MCF 10A (cell line): ENCODE results near the gene ALDH3B2. TPM values are rescaled to one million over a fixed set of nuclear protein-coding genes. Genes with fewer than 3 reads are reported as not detected.
"Not testable (repeated sequence)": the region's sequence is repeated elsewhere in the genome, so short reads cannot be mapped to it uniquely, and the experiment has no call there.

ENCODE experiments used
- BruUV-seq: library from RNA; stranded (reverse); fragments of 400-500 nt; replicated peaks from 2 replicates; lab custom pipeline; 2021; lab: Mats Ljungman, UMichigan
- CTCF ChIA-PET: fragments of 300-600 bp; sonication (Branson Sonifier 250); formaldehyde crosslinking; extraction: SDS; loops from one replicate; lab custom pipeline; 2021; ENCODE audit warnings: antibody characterized with exemption, inconsistent platforms; lab: Yijun Ruan, JAX
- POLR2A ChIA-PET: fragments of 300-600, 350-650 bp; sonication (Branson Sonifier 250); formaldehyde crosslinking; extraction: SDS; loops from one replicate; lab custom pipeline; 2020; ENCODE audit warnings: antibody characterized with exemption, inconsistent platforms; lab: Yijun Ruan, JAX
- DNase-seq: peaks from one replicate; pipeline ENCODE4 v3.0.0-alpha.2; 2018; ENCODE audit not compliant: unreplicated experiment
- H3K27ac Mint-ChIP-seq: one replicate; pipeline ENCODE4 v1.8.0; 2022; ENCODE audit warnings: mild to moderate bottlenecking, low read depth, mixed read lengths; ENCODE audit not compliant: unreplicated experiment
- H3K27me3 Mint-ChIP-seq: one replicate; pipeline ENCODE4 v1.8.0; 2022; ENCODE audit warnings: mixed read lengths; ENCODE audit not compliant: insufficient read depth, unreplicated experiment
- H3K36me3 Mint-ChIP-seq: one replicate; pipeline ENCODE4 v1.8.0; 2022; ENCODE audit warnings: mild to moderate bottlenecking, moderate library complexity, mixed read lengths; ENCODE audit not compliant: insufficient read depth, unreplicated experiment
- H3K4me1 Mint-ChIP-seq: one replicate; pipeline ENCODE4 v1.8.0; 2022; ENCODE audit warnings: mixed read lengths; ENCODE audit not compliant: insufficient read depth, unreplicated experiment
- H3K4me3 Mint-ChIP-seq: one replicate; pipeline ENCODE4 v1.8.0; 2022; ENCODE audit warnings: mild to moderate bottlenecking, moderate library complexity, mixed read lengths; ENCODE audit not compliant: unreplicated experiment
- H3K9me3 Mint-ChIP-seq: one replicate; pipeline ENCODE4 v1.8.0; 2022; ENCODE audit warnings: mixed read lengths; ENCODE audit not compliant: unreplicated experiment
- intact Hi-C: fragments of 100-400 bp; cut with micrococcal nuclease; formaldehyde crosslinking; loops from 2 replicates; pipeline ENCODE4 v1.14.1; 2022
- total RNA-seq: library from RNA; stranded (reverse); gene quantifications from 2 replicates; pipeline ENCODE4 v1.2.3, GENCODE V29; 2022
- TF ChIP-seq, protein P1 (sequence below): fragments of 200-600 bp; IDR thresholded peaks from one replicate; pipeline ENCODE4 v1.8.0; 2022; ENCODE audit warnings: antibody characterized with exemption, mild to moderate bottlenecking; ENCODE audit not compliant: unreplicated experiment

Gene ALDH3B2
- total RNA-seq, 1 experiment from 2014 or later: not detected

DNA sequence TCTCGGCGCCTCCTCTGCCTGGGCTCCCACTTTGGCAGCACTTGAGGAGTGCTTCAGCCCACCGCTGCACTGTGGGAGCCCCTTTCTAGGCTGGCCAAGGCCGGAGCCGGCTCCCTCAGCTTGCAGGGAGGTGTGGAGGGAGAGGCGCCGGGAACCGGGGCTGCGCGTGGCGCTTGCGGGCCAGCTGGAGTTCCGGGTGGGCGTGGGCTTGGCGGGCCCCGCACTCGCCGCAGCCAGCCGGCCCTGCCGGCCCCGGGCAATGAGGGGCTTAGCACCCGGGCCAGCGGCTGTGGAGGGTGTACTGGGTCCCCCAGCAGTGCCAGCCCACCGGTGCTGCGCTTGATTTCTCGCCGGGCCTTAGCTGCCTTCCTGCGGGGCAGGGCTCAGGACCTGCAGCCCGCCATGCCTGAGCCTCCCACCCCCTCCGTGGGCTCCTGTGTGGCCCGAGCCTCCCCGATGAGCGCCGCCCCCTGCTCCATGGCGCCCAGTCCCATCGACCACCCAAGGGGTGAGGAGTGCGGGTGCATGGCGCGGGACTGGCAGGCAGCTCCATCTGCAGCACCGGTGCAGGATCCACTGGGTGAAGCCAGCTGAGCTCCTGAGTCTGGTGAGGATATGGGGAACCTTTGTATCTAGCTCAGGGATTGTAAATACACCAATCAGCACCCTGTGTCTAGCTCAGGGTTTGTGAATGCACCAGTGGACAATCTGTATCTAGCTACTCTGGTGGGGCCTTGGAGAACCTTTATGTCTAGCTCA, 55.3 kb downstream of the ALDH3B2 start:
- H3K27me3 Mint-ChIP-seq: peaks cover 19% of the 10 kb centered on the region
- CTCF ChIA-PET: interaction anchor here (0.5 to 0.6 kb wide), 3 partner anchors 10 to 47 kb away, joined by 3 to 4 read pairs (median 4); no protein-coding TSS in a partner anchor
- POLR2A ChIA-PET, DNase-seq, BruUV-seq, H3K4me3 Mint-ChIP-seq, intact Hi-C loops, H3K36me3 Mint-ChIP-seq, H3K27ac Mint-ChIP-seq, H3K4me1 Mint-ChIP-seq, H3K9me3 Mint-ChIP-seq: not testable (repeated sequence)

DNA sequence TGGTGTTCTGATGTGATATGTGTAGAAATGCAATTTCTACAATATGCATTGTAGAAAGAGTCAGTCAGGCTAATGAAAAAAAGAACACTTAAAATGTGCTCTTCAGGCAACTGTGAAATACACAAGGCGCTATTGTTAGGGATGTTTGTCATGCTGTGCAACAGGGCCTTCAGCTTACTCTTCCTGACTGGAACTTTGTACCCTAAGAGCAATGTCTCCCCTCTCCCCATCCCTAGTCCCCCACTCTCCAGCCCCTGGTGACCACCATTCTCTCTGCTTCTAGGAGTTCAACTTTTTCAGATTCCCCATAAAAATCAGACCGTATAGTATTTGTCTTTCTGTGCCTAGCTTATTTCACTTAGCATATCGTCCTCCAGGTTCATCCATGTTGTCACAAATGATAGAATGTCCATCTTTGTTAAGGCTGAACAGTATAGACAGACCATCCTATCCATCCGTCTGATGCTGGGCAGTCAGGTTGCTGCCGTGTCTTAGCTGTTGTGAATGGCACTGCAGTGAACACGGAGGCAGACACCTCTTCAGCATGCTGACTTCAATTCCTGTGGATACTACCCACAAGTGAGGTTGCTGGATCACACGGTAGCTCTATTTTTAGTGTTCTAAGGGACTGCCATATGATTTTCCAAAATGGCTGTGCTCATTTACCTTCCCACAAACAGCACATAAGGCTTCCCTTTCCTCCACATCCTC, 57.0 kb downstream of the ALDH3B2 start:
- ChIA-PET CTCF (interaction anchor here (0.6 to 1.9 kb wide), 4 partner anchors 10 to 45 kb away, joined by 3 to 10 read pairs (median 3); partner anchors contain the start of gene NUDT8), POLR2A (interaction anchor here (0.6 kb wide), 1 partner anchor 73 kb away, joined by 5 read pairs; no protein-coding TSS in a partner anchor)
- Mint-ChIP-seq H3K27ac (no peak overlapping the region), H3K36me3 (peaks cover 9% of the 10 kb centered on the region), H3K4me1 (peaks cover 4% of the 10 kb centered on the region), H3K4me3 (no peak overlapping the region), H3K27me3 (peaks cover 19% of the 10 kb centered on the region), H3K9me3 (no peaks in the 10 kb centered on the region)
- no peak for DNase-seq
- TF ChIP-seq, protein P1, sequence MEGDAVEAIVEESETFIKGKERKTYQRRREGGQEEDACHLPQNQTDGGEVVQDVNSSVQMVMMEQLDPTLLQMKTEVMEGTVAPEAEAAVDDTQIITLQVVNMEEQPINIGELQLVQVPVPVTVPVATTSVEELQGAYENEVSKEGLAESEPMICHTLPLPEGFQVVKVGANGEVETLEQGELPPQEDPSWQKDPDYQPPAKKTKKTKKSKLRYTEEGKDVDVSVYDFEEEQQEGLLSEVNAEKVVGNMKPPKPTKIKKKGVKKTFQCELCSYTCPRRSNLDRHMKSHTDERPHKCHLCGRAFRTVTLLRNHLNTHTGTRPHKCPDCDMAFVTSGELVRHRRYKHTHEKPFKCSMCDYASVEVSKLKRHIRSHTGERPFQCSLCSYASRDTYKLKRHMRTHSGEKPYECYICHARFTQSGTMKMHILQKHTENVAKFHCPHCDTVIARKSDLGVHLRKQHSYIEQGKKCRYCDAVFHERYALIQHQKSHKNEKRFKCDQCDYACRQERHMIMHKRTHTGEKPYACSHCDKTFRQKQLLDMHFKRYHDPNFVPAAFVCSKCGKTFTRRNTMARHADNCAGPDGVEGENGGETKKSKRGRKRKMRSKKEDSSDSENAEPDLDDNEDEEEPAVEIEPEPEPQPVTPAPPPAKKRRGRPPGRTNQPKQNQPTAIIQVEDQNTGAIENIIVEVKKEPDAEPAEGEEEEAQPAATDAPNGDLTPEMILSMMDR: no peak
- no TSS peak for BruUV-seq
- intact Hi-C loops: no loop called here

- POLR2A ChIA-PET: no interaction called here
- BruUV-seq: no TSS peak
- Mint-ChIP-seq H3K9me3 (no peaks in the 10 kb centered on the region), H3K4me3 (no peak overlapping the region), H3K36me3 (peaks cover 13% of the 10 kb centered on the region), H3K4me1 (peaks cover 4% of the 10 kb centered on the region), H3K27me3 (peaks cover 19% of the 10 kb centered on the region), H3K27ac (no peak overlapping the region)
- TF ChIP-seq, protein P1: no peak
- CTCF ChIA-PET: interaction anchor here (0.8 to 1.9 kb wide), 3 partner anchors 13 to 44 kb away, joined by 3 to 10 read pairs (median 3); partner anchors contain the start of gene NUDT8
- intact Hi-C loops: no loop called here
- DNase-seq: no peak
Measured at GRCh38 chr11:67616431-67617242, 57.8 kb downstream of the ALDH3B2 start.

- peaks cover 17% of the 10 kb centered on the region for H3K36me3 Mint-ChIP-seq
- ChIA-PET POLR2A (interaction anchor here (2.3 kb wide), 1 partner anchor 22 kb away, joined by 12 read pairs; no protein-coding TSS in a partner anchor), CTCF (interaction anchor here (0.7 to 0.8 kb wide), 2 partner anchors 42 to 328 kb away, joined by 3 read pairs; no protein-coding TSS in a partner anchor)
- H3K4me3 Mint-ChIP-seq: no peak overlapping the region
- intact Hi-C loops: no loop called here
- TF ChIP-seq, protein P1: no peak
- no peak overlapping the region for H3K27ac Mint-ChIP-seq
- peaks cover 4% of the 10 kb centered on the region for H3K4me1 Mint-ChIP-seq
- no peak for DNase-seq
- H3K27me3 Mint-ChIP-seq: peaks cover 19% of the 10 kb centered on the region
- H3K9me3 Mint-ChIP-seq: no peaks in the 10 kb centered on the region
- BruUV-seq: no TSS peak
Measured at GRCh38 chr11:67615728-67616430, 58.5 kb downstream of the ALDH3B2 start.
